Adrenal gland (tissue), 5 donors: ENCODE results near the gene ABHD10.

Experiments
- POLR2A ChIP-seq, 2 donors: fragments of 450-650 bp; IDR thresholded peaks; one replicate each; pipeline ENCODE4 v1.6.1; 2017; ENCODE audit warnings: antibody characterized with exemption in 2 of 2, mild to moderate bottlenecking in 2 of 2, moderate library complexity in 1 of 2
- TF ChIP-seq, protein P1 (sequence below), 6 experiments: fragments of 450-650 bp in 4 of 6; fragments of 200-600 bp in 2 of 6; sonication (generic) in 1 of 6; IDR thresholded peaks; 1 replicate in 5 of 6; 2 replicates in 1 of 6; pipeline versions ENCODE4 v1.5.1 to v1.8.0; 2016 to 2021; ENCODE audit warnings: antibody characterized with exemption in 6 of 6, mild to moderate bottlenecking in 2 of 6, moderate library complexity in 1 of 6
- donor health status: DM: no; HTN: no; CAD: no.

DNA sequence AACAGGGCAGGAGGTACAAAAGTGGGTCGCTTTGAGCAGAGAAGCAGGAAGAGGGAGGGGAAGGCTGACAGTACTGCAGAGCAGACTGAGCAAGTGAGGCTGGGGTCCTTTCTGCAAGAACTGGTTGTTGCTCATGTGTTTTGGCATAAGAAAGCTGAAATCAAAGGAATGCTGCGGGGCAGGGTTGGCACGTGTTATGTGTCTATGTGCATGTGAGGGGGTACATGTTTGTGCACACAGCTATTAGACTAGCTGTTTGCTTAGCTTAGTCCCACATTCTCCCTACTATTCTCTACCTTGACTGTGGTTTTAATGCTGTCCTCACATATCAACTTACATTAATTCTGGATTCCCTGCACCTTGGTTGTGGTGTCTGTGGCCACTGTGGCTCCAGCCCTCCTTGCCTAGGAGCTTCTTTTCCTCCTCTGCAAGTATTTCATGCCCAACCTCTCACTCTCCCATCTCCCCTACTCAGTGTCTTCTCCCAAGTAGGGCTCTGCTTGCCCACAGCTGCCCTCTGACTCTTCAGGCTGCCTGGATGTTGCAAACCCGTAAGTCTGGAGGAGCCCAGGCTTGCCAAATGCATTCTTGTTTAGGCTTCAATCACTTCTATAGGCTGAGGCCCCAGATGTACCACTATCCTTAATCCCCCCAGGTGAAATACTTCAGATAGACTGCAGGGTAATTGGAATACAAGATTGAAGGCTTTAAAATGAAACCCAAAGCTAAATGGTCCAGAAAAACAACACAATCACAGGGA is 24.7 kb downstream of the ABHD10 start:
- TF ChIP-seq, protein P1, sequence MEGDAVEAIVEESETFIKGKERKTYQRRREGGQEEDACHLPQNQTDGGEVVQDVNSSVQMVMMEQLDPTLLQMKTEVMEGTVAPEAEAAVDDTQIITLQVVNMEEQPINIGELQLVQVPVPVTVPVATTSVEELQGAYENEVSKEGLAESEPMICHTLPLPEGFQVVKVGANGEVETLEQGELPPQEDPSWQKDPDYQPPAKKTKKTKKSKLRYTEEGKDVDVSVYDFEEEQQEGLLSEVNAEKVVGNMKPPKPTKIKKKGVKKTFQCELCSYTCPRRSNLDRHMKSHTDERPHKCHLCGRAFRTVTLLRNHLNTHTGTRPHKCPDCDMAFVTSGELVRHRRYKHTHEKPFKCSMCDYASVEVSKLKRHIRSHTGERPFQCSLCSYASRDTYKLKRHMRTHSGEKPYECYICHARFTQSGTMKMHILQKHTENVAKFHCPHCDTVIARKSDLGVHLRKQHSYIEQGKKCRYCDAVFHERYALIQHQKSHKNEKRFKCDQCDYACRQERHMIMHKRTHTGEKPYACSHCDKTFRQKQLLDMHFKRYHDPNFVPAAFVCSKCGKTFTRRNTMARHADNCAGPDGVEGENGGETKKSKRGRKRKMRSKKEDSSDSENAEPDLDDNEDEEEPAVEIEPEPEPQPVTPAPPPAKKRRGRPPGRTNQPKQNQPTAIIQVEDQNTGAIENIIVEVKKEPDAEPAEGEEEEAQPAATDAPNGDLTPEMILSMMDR (IDR thresholded peaks at IDR 0.05): no peak
- no peak for TF ChIP-seq POLR2A (IDR thresholded peaks at IDR 0.05)
